DND-41 (cell line): ENCODE results near the gene CCL26.

Source experiments
- ATAC-seq: fragments of 200-7000 bp; cut with Tn5 transposase; 3 replicates; pipeline ENCODE4 v1.9.1; 2021; ENCODE audit warnings: low read depth; ENCODE audit not compliant: insufficient read depth
- DNase-seq: peaks from one replicate; pipeline ENCODE4 v3.0.0-alpha.2; 2020
- H2AFZ ChIP-seq: 2 replicates; pipeline ENCODE4 v1.6.0; 2012; ENCODE audit warnings: low read depth, low read length
- H3K27ac ChIP-seq: 2 replicates; pipeline ENCODE4 v1.5.1; 2012; ENCODE audit warnings: low read length, inconsistent platforms
- H3K27me3 ChIP-seq: fragments of 200-600 bp; sonication (generic); 2 replicates; pipeline ENCODE4 v1.6.0; 2012; ENCODE audit warnings: low read length, mild to moderate bottlenecking, inconsistent platforms; ENCODE audit not compliant: insufficient read depth, poor library complexity
- H3K36me3 ChIP-seq: 2 replicates; pipeline ENCODE4 v1.5.1; 2012; ENCODE audit warnings: low read length, inconsistent platforms; ENCODE audit not compliant: insufficient read depth
- H3K4me1 ChIP-seq: 2 replicates; pipeline ENCODE4 v1.5.1; 2012; ENCODE audit warnings: mild to moderate bottlenecking, low read length; ENCODE audit not compliant: insufficient read depth
- H3K4me2 ChIP-seq: 2 replicates; pipeline ENCODE4 v1.6.0; 2012; ENCODE audit warnings: mild to moderate bottlenecking, moderate library complexity, low read length, inconsistent platforms; ENCODE audit not compliant: insufficient read depth
- H3K4me3 ChIP-seq, 2 experiments: fragments of 200-600 bp in 1 of 2; shearing (Covaris generic) in 1 of 2; 2 replicates each; pipeline ENCODE4 v1.5.1; 2012 to 2016; ENCODE audit warnings: inconsistent platforms in 2 of 2, low read length in 2 of 2, mild to moderate bottlenecking in 2 of 2, low read depth in 1 of 2, moderate library complexity in 1 of 2
- H3K79me2 ChIP-seq: 2 replicates; pipeline ENCODE4 v1.6.0; 2012; ENCODE audit warnings: low read length, inconsistent platforms; ENCODE audit not compliant: insufficient read depth
- H3K9ac ChIP-seq: 2 replicates; pipeline ENCODE4 v1.6.0; 2012; ENCODE audit warnings: low read depth, mild to moderate bottlenecking, inconsistent platforms, low read length, moderate library complexity
- H3K9me3 ChIP-seq: 2 replicates; pipeline ENCODE4 v1.5.1; 2012; ENCODE audit warnings: low read length, moderate library complexity, mild to moderate bottlenecking, inconsistent platforms; ENCODE audit not compliant: insufficient read depth, severe bottlenecking
- H4K20me1 ChIP-seq: 2 replicates; pipeline ENCODE4 v1.6.0; 2012; ENCODE audit warnings: low read length; ENCODE audit not compliant: insufficient read depth
- CTCF ChIP-seq: IDR thresholded peaks from 2 replicates; pipeline ENCODE4 v1.5.1; 2012; ENCODE audit warnings: borderline replicate concordance, low read length, moderate library complexity, mild to moderate bottlenecking; ENCODE audit not compliant: poor library complexity, severe bottlenecking; ENCODE audit errors: extremely low read depth
- EZH2 ChIP-seq: IDR thresholded peaks from 3 replicates; pipeline ENCODE4 v1.6.1; 2012; ENCODE audit warnings: borderline replicate concordance, low read depth, mild to moderate bottlenecking, moderate library complexity, low read length, inconsistent platforms; ENCODE audit not compliant: severe bottlenecking

Gene CCL26

GRCh38 chr7:75772081-75773077 is at the start of gene CCL26:
TSS of gene CCL26 (minus strand) at chr7:75772211. CDS start at chr7:75772176, 35 bp downstream.
- H2AFZ ChIP-seq, result no peak within 1 kb of the TSS
- no peaks in the 10 kb centered on the region for H3K9me3 ChIP-seq
- ATAC-seq (no peak), DNase-seq (no peak)
- H3K4me2 ChIP-seq, result no peak within 1 kb of the TSS
- H3K4me1 ChIP-seq, result peaks cover 4% of the 10 kb centered on the region; the same call in 1 of the 2 replicates
- no peaks in the 10 kb centered on the region for H4K20me1 ChIP-seq
- H3K4me3 ChIP-seq, result no peak within 1 kb of the TSS
- H3K36me3 ChIP-seq, result no peaks in the 10 kb centered on the region
- H3K27me3 ChIP-seq, result no peaks in the 10 kb centered on the region
- TF ChIP-seq CTCF, result no peak
- no peak for TF ChIP-seq EZH2
- H3K79me2 ChIP-seq, result no peaks in the 10 kb centered on the region
- H3K9ac ChIP-seq, result no peak within 1 kb of the TSS
- H3K27ac ChIP-seq, result no peak within 1 kb of the TSS

- H3K9ac ChIP-seq, result no peak overlapping the region
- H3K27me3 ChIP-seq, result no peaks in the 10 kb centered on the region
- H3K9me3 ChIP-seq, result no peaks in the 10 kb centered on the region
- no peaks in the 10 kb centered on the region for H3K36me3 ChIP-seq
- no peak overlapping the region for H2AFZ ChIP-seq
- no peak overlapping the region for H3K4me3 ChIP-seq
- TF ChIP-seq EZH2 (no peak), CTCF (no peak)
- H3K4me1 ChIP-seq, result no peaks in the 10 kb centered on the region
- H4K20me1 ChIP-seq, result no peaks in the 10 kb centered on the region; the same call in 1 of the 2 replicates
- no peaks in the 10 kb centered on the region for H3K79me2 ChIP-seq
- DNase-seq, result no peak
- H3K4me2 ChIP-seq, result no peak overlapping the region
- H3K27ac ChIP-seq, result no peak overlapping the region
- no peak for ATAC-seq
These were observed 48.7 kb upstream of the CCL26 start for GRCh38 chr7:75820688-75821087.

- no peaks in the 10 kb centered on the region; the same call in 1 of the 2 replicates for H4K20me1 ChIP-seq
- H3K9ac ChIP-seq, result no peak overlapping the region
- DNase-seq, result no peak
- H3K4me1 ChIP-seq, result no peaks in the 10 kb centered on the region
- H3K36me3 ChIP-seq, result no peaks in the 10 kb centered on the region
- H3K4me2 ChIP-seq, result no peak overlapping the region
- no peak overlapping the region for H3K27ac ChIP-seq
- H3K9me3 ChIP-seq, result no peaks in the 10 kb centered on the region
- no peak overlapping the region for H2AFZ ChIP-seq
- TF ChIP-seq EZH2 (no peak), CTCF (no peak)
- no peak for ATAC-seq
- H3K4me3 ChIP-seq, result no peak overlapping the region
- no peaks in the 10 kb centered on the region for H3K79me2 ChIP-seq
- no peaks in the 10 kb centered on the region for H3K27me3 ChIP-seq
These were observed 47.7 kb upstream of the CCL26 start for GRCh38 chr7:75819711-75820110.
